NCI-H2029 (cell line): ENCODE data around the gene TDP2.

Source experiments
- DNase-seq: peaks from one replicate; lab custom pipeline; 2025; lab: John Stamatoyannopoulos, UW

TDP2 gene

GRCh38 chr6:24666641-24667377 is at the start of gene TDP2, which contains the start of gene ACOT13:
Gene TDP2, minus strand, starts transcription at chr6:24666899. Its CDS starts 37 bp downstream, at chr6:24666862.
Gene ACOT13, plus strand, starts transcription at chr6:24667077. Its CDS starts 187 bp downstream, at chr6:24667264.
- DNase-seq, result peak; percentile 97

- no peak for DNase-seq
Measured at GRCh38 chr6:24710519-24711303, 44.0 kb upstream of the TDP2 start.

- DNase-seq, result no peak
Measured at GRCh38 chr6:24709014-24709711, 42.5 kb upstream of the TDP2 start.

GRCh38 chr6:24708612-24709011 is 41.9 kb upstream of the TDP2 start:
- DNase-seq, result no peak

- no peak for DNase-seq
Measured at GRCh38 chr6:24704468-24704867, 37.8 kb upstream of the TDP2 start.

GRCh38 chr6:24702720-24703282 is 36.1 kb upstream of the TDP2 start:
- no peak for DNase-seq

GRCh38 chr6:24699521-24700359 is 33.0 kb upstream of the TDP2 start:
- DNase-seq, result no peak

GRCh38 chr6:24696097-24696496 is 29.4 kb upstream of the TDP2 start:
- DNase-seq, result no peak

- peak; percentile 71 for DNase-seq
Measured at GRCh38 chr6:24695635-24696034, 28.9 kb upstream of the TDP2 start.

- no peak for DNase-seq
Measured at GRCh38 chr6:24694198-24694597, 27.5 kb upstream of the TDP2 start.

GRCh38 chr6:24692848-24693592 is 26.3 kb upstream of the TDP2 start:
- DNase-seq, result no peak

GRCh38 chr6:24692415-24692814 is 25.7 kb upstream of the TDP2 start:
- no peak for DNase-seq

GRCh38 chr6:24692003-24692402 is 25.3 kb upstream of the TDP2 start:
- no peak for DNase-seq

GRCh38 chr6:24691550-24691949 is 24.9 kb upstream of the TDP2 start:
- DNase-seq, result no peak

- DNase-seq, result no peak
Measured at GRCh38 chr6:24690593-24690992, 23.9 kb upstream of the TDP2 start.

- no peak for DNase-seq
Measured at GRCh38 chr6:24689964-24690363, 23.3 kb upstream of the TDP2 start.

- no peak for DNase-seq
Measured at GRCh38 chr6:24686946-24687345, 20.2 kb upstream of the TDP2 start.

GRCh38 chr6:24686408-24686807 is 19.7 kb upstream of the TDP2 start:
- DNase-seq, result no peak

GRCh38 chr6:24683297-24684296 is 16.9 kb upstream of the TDP2 start:
- peak; percentile 26 for DNase-seq
